Pulmonary artery endothelial cell (primary cell): ENCODE measurements around the gene GOLGA5. TPM values are rescaled to one million over a fixed set of nuclear protein-coding genes. Genes with fewer than 3 reads are reported as not detected.
"Not testable (repeated sequence)": the region's sequence is repeated elsewhere in the genome, so short reads cannot be mapped to it uniquely, and the experiment has no call there.

Experiments
- DNase-seq: peaks from one replicate; pipeline ENCODE4 v3.0.0-alpha.2; 2011; ENCODE audit warnings: low read depth, low spot score
- total RNA-seq: library from RNA; depleted of rRNA; stranded (reverse); fragments of >200 nt; gene quantifications from 2 replicates; pipeline ENCODE4 v1.2.3, GENCODE V29; 2014

GOLGA5 gene
- total RNA-seq, 1 donor from 2014 or later, result 33.7 TPM

GRCh38 chr14:92778868-92779565 lies 15.1 kb upstream of the GOLGA5 start:
- DNase-seq, result not testable (repeated sequence)

DNA sequence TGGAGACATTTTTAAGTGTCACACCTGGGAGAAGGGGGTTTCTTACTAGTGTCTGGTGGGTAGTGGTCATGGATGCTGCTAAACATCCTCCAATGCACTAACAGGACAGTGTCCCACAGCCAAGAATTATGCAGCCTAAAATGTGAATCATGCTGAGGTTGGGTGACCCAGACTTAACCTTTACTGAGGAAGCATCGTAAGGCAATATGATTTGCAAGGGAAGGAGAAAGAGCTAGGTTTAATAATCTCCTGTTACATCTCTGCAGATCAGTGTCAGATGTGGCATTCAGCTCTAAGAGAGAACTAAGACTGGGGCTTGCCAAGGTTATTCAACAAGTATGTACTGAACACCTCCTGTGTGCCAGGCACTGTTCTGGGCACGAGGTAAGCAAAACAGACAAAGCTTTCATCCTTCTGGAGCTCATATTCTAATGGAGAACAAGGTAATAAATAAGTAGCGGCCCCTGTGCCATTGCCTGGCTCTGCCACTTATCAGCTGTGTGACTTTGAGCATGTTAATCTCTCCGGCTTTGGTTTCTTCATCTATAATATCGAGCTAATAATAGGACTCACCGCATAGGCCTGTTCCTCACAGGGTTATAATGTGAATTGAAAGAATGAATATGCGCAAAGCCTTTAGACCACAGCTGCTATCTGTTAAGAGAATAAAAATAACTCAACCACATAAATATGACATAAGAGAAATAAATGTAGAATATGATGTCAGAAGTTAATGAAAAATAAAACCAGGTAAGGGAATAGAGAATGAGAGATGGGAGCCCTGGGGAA lies 13.5 kb upstream of the GOLGA5 start:
- DNase-seq, result no peak

DNA sequence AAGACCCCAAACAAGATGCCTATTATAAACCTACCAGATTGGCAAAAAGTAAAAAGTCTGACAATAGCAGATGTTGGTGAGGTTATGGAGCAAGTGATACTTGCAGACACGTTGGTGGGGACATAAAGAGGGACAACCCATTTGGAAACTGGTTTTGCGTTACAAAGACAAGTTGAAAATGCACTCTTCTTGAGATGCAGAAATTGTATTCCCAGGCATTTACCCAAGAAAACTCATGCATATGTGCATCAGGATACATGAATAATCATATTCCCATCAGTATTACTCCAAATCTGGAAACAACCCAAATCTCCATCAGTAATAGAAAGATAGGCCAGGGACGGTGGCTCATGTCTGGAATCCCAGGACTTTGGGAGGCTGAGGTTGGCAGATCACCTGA lies 12.8 kb upstream of the GOLGA5 start:
- DNase-seq, result no peak

GRCh38 chr14:92783813-92784431 lies 10.2 kb upstream of the GOLGA5 start:
- peak; percentile 26 for DNase-seq

DNA sequence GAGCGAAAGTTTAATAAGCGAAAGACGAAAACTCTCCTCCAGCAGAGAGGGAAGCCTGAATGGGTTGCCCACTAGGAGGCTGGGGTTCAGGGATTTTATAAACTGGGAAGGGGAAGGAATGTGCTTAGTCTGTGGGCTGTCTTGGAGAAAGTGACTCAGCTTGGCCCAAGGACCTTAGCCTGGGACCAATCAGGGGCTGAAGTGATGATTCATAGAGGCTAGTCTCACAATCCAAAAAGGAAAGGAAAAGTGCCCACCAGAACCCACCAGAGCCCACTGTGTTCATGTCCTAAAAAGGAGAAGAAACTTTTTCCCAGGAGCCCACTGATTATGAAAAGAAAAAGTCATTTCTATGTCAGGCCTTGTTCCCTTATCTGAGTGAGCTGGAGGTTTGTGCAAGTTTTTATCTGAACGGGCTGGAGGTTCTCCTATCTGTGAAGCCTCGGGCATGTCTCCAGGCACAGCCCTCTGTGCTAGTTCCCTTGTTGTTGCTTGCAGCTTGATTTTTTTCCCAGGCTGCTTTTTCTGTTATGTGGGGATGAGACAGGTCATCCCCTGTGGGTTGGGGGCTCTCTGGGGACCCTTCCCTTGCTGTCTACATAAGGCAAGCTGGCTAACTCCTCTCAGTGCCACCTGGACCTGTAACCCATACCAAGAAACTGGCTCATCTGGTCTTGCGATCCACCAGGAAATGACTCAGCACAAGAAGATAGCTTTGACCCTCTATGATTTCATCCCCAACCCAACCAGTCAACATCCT lies 8.3 kb upstream of the GOLGA5 start:
- peak; percentile 19 for DNase-seq

DNA sequence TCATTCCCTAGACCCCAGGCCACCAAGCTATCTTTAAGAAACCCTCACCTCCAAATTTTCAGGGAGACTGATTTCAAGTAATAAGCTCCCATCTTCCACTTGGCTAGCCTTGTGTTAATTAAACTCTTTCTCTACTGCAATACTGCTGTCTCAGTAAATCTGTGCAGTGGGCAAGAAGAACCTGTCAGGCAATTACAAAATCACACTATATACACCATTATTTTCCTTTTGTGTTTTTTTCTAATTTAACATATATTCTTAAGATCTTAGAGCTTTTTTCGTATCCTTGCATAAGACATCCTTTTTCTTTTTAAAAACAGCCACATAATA lies 7.7 kb upstream of the GOLGA5 start:
- no peak for DNase-seq

DNA sequence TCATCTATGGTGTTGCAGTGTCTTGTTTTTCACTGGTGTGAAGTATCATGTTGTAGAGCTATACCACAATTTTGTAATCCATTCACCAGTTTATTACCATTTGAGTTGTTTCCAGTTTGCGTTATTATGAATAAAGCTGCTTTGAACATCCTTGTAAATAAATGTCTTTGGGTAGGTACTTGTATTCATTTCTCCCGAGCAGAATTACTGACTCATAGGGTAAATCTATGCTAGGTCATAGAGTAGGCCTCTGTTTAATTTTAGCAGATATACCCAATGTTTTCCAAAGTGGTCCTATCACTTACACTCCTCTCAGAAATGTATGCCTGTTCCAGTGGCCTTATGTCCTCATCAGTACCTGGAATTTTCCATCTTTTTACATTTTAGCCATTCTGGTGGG lies 6.6 kb upstream of the GOLGA5 start:
- DNase-seq, result no peak

DNA sequence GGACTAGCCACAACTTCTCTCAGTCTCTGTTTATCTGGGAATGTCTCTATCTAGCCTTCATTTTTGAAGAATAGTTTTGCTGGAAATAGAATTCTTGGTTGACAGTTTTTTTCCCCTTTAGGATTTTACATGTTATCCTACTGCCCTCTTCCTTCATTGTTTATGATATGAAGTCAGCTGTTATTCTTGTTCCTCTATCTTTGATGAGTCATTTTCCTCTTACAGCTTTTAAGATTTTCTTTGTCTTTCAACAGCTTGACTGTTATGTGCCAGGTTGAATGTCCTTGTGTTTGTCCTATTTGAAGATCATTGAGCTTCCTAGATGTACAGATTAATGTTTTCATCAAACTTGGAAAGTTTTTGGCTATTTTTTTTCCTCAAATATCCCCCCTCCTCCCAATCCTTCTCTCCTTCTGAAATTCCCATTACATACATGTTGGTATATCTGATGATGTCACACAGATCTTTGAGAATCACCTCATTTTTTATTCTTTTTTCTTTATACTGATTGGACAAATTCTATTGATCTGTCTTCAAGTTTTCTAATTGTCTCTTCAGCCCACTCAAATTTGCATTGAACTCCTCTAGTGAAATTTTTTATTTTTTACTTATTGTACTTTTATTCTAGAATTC lies 4.5 kb upstream of the GOLGA5 start:
- no peak for DNase-seq

GRCh38 chr14:92792885-92793284 lies 1.2 kb upstream of the GOLGA5 start:
- no peak for DNase-seq

- DNase-seq, result no peak
These were observed 439 bp downstream of the GOLGA5 start for GRCh38 chr14:92794547-92794941.

- no peak for DNase-seq
These were observed 856 bp downstream of the GOLGA5 start for GRCh38 chr14:92794961-92795360.

DNA sequence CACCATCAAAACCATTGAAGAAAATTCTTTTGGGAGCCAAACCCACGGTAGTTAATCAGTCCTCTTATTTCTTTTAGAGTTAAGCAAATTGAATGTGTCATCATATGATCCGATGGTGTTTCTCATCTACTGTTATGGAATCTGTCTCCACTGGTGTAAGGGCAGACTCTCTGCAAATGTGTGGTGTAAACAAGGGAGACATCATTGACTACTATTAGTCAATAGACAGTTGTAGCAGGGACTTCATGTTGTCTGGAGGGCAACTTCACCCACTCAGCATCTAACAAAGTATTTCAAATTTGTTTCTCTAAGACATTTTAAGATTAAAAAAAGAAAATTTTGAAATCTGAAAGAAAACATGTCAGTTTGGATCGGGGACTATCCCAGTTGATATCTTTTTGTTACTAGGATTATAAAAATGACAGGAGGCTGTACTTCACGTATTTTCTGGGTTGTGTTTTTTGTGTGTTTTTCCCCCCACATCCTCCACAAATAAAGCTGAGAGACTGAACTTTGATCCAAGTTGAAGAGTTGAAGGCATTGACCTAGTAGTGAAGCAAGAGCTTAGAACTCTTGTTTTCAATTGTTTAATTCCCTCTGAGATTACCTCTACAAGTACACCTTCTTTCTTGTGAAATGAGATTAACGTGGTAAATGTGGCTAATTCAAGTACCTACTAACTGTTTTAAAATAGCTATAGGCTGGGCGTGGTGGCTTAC lies 4.0 kb downstream of the GOLGA5 start:
- DNase-seq, result no peak

DNA sequence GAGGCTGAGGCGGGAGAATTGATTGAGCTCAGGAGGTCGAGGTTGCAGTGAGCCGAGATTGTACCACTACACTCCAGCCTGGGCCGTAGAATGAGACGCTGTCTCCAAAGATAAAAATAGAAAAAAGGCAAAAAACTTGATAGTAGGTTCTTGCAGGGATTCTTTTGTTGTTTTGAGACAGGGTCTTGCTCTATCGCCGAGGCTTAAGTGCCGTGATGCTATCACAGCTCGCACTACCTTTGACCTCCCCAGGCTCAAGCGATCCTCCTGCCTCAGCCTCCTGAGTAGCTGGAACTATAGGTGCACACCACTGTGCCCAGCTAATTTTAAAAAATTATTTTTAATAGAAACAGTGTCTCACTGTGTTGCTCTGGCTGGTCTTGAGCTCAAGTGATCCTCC lies 4.7 kb downstream of the GOLGA5 start:
- DNase-seq, result no peak

GRCh38 chr14:92800012-92800411 lies 5.9 kb downstream of the GOLGA5 start:
- no peak for DNase-seq

DNA sequence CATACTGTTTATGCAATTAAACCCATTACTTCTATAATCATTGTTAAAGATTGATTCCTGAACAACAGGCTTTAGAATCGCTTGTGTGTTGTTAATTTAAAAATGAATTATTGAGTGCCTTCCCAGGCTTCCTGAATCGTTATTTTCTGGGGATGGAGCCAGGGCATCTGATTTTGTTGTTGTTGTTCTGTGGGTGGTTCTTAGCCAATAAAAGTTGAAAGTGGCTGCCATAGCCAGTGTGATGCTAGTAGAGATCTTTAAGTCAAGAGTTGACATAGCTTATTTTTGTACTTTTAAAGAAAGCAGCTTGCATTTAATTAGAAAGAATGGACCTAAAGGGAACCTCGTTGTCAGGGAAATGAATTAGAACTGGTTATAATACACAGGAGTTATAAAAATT lies 6.4 kb downstream of the GOLGA5 start:
- no peak for DNase-seq

- no peak for DNase-seq
These were observed 7.8 kb downstream of the GOLGA5 start for GRCh38 chr14:92801917-92802316.

DNA sequence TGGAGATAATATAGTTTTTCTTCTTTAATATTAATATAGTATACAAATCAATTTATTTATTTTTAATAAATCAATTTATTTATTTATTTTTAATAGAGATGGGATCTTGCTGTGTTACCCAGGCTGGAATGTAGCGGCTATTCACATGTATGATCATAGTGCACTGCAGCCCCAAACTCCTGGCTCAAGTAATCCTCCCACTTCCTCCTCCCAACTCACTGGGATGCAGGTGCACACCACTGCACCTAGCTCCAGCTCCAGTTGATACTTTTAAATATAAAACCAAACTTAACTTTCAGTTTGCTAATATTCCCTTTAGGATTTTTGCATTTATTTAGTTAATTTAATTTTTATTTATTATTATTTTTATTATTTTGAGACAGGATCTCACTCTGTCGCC lies 8.6 kb downstream of the GOLGA5 start:
- DNase-seq, result no peak

DNA sequence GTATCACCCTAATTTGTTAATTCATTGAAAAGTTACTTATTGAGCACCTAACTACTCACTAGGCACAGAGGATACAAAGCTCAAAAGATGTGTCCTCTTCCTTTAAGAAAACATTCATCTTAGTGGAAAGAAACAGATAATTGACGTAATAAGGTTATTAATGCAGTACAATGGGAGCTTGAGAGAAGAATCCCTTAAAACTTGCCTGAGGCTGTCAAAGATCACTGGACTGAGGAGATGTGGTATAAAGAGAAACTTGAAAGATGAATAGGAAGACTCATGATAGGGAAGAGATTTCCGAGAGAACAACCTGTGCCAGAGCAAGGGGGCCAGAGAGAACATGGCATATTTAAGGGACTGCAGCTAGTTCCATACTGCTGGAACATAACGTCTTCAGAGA lies 19.1 kb downstream of the GOLGA5 start:
- no peak for DNase-seq

- DNase-seq, result no peak
These were observed 25.0 kb downstream of the GOLGA5 start for GRCh38 chr14:92819011-92819597.
